ENCODE data around the gene NINJ2.

Gene NINJ2

GRCh38 chr12:556498-556897 is 106.7 kb downstream of the NINJ2 start:
- Histone ChIP-seq H3K36me3 (ENCODE audit: control insufficient read depth, insufficient read depth, low read length) (peaks cover 17% of the 10 kb centered on the region), H3K9me3 (ENCODE audit: control insufficient read depth, low read length) (no peaks in the 10 kb centered on the region), H3K27ac (ENCODE audit: low read depth, low read length, severe bottlenecking) (no peak overlapping the region), H3K4me1 (ENCODE audit: control insufficient read depth, insufficient read depth, low read length, poor library complexity, severe bottlenecking) (no peaks in the 10 kb centered on the region), H3K4me3 (ENCODE audit: extremely low read depth, insufficient read depth, low read length, poor library complexity, severe bottlenecking) (no peak overlapping the region)
- 85 to 95% methylated on average over 17 to 20 of the region's 20 CpGs for WGBS, 2 experiments (ENCODE audit: insufficient coverage in 2 of 2)

DNA sequence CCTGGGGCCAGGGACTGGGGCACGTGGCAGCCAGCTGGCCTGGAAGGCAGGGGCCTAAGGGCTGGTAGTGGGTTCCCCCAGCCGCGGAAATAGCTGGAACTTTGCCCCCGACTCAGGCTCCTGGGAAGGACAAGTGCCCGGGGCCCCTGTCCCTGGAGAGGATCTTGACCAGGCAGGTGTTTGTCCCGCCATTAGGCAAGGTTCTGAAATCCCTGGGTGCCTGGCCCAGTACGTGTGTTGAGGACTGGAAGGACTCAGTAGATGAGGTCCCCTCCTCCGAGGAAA is 109.3 kb downstream of the NINJ2 start:
- no peak overlapping the region for H3K4me3 ChIP-seq (ENCODE audit: extremely low read depth, insufficient read depth, low read length, poor library complexity, severe bottlenecking)
- WGBS, 2 experiments (ENCODE audit: insufficient coverage in 2 of 2), result 89 to 94% methylated on average over 7 of the region's 8 CpGs
- peaks cover 30% of the 10 kb centered on the region for H3K36me3 ChIP-seq (ENCODE audit: control insufficient read depth, insufficient read depth, low read length)

DNA sequence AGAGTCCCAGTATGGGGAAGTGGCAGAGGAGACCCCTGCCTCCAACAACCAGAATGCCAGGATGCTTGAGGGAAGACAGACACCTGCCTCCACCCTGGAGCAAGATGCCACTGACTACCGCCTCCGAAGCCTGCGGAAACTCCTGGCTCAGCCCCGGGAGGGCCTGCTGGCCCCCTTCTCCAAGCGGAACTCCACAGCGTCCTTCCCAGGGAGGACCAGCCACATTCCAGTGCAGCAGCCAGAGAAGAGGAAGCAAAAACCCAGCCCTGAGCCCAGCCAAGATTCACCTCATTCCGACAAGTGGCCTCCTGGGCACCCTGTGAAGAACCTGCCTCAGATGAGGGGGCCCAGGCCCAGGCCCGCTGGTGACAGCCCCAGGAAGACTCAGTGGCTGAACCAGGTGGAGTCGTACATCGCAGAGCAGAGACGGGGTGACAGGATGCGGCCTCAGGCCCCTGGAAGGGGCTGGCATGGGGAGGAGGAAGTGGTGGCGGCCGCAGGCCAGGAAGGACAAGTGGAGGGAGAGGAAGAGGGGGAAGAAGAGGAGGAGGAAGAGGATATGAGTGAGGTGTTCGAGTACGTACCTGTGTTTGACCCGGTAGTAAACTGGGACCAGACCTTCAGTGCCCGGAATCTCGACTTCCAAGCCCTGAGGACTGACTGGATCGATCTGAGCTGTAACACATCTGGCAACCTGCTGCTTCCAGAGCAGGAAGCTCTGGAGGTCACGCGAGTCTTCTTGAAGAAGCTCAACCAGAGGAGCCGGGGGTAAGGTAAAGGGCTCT is 109.8 kb downstream of the NINJ2 start:
- Histone ChIP-seq H3K9me3 (ENCODE audit: control insufficient read depth, low read length) (no peaks in the 10 kb centered on the region), H3K27ac (ENCODE audit: low read depth, low read length, severe bottlenecking) (no peak overlapping the region), H3K4me3 (ENCODE audit: extremely low read depth, insufficient read depth, low read length, poor library complexity, severe bottlenecking) (no peak overlapping the region), H3K36me3 (ENCODE audit: control insufficient read depth, insufficient read depth, low read length) (peaks cover 33% of the 10 kb centered on the region), H3K4me1 (ENCODE audit: control insufficient read depth, insufficient read depth, low read length, poor library complexity, severe bottlenecking) (no peaks in the 10 kb centered on the region)
- WGBS, 2 experiments (ENCODE audit: insufficient coverage in 2 of 2), result 94 to 97% methylated on average over 19 to 23 of the region's 23 CpGs

More for the DNA sequence above, 109.3 kb downstream of the NINJ2 start:
- Histone ChIP-seq H3K9me3 (ENCODE audit: control insufficient read depth, low read length) (no peaks in the 10 kb centered on the region), H3K27ac (ENCODE audit: low read depth, low read length, severe bottlenecking) (no peak overlapping the region), H3K4me1 (ENCODE audit: control insufficient read depth, insufficient read depth, low read length, poor library complexity, severe bottlenecking) (no peaks in the 10 kb centered on the region)

DNA sequence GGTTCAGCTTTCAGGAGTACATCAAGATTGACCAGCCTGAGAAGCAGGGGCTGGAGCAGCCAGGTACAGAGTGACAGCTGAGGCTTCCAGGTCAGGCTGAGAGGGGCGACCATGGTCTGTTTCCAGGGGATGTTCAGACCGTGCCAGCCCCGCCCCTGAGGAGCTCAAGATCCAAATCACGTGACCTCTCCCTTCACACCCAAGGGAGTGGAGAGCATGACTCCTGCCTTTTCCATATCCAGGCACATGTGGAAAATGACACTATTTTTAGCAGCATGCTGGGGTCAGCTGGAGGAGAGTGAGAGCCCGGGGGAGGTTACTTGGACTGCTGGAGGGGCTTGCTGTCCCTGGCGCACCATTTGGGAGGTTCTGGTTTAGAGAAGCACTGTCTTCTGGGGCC is 110.8 kb downstream of the NINJ2 start:
- H3K36me3 ChIP-seq (ENCODE audit: control insufficient read depth, insufficient read depth, low read length), result peaks cover 36% of the 10 kb centered on the region
- WGBS, 2 experiments (ENCODE audit: insufficient coverage in 2 of 2), result 71 to 86% methylated on average over 3 to 5 of the region's 6 CpGs
- no peak overlapping the region for H3K4me3 ChIP-seq (ENCODE audit: extremely low read depth, insufficient read depth, low read length, poor library complexity, severe bottlenecking)
- no peaks in the 10 kb centered on the region for H3K4me1 ChIP-seq (ENCODE audit: control insufficient read depth, insufficient read depth, low read length, poor library complexity, severe bottlenecking)
- no peaks in the 10 kb centered on the region for H3K9me3 ChIP-seq (ENCODE audit: control insufficient read depth, low read length)
- H3K27ac ChIP-seq (ENCODE audit: low read depth, low read length, severe bottlenecking), result no peak overlapping the region

DNA sequence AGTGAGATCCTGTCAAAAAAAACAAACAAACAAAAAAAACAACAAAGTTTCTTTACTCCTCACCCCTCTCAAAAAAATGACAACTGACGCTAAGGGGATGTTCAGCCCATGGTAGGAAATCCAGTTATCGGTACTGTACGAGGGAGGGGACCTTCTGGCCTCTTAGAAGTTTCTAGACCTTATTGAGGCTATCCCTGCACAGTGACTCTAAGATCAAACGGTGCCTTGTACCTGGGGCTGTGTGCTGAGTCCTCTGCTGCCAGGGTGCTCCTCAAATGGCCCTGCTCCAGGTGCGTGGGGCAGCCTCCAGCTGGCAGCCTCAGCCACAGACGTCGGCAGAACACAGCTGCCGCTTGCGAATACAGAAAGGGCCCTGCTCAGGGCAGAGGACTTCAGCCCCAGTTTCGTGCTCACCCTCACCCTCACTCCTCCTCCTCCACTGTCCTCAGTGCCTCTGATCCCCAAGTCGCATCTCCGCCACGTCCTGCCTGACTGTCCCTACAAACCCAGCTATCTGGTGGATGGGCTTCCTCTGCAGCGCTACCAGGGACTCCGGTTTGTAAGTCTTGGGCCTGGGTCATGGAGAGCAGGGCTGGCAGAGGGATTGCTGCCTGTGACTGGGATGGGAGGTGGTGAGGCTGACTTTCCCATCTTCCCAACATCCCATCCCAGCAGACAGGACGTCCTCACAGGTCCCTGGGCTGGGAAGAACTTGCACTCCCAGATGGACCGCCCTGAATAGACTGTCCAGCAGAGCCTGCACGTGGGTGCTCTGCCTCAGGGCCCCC is 112.6 kb downstream of the NINJ2 start:
- Histone ChIP-seq H3K4me3 (ENCODE audit: extremely low read depth, insufficient read depth, low read length, poor library complexity, severe bottlenecking) (no peak overlapping the region), H3K27ac (ENCODE audit: low read depth, low read length, severe bottlenecking) (no peak overlapping the region), H3K36me3 (ENCODE audit: control insufficient read depth, insufficient read depth, low read length) (peaks cover 34% of the 10 kb centered on the region), H3K9me3 (ENCODE audit: control insufficient read depth, low read length) (no peaks in the 10 kb centered on the region), H3K4me1 (ENCODE audit: control insufficient read depth, insufficient read depth, low read length, poor library complexity, severe bottlenecking) (no peaks in the 10 kb centered on the region)
- 91 to 94% methylated on average over 13 to 16 of the region's 18 CpGs for WGBS, 2 experiments (ENCODE audit: insufficient coverage in 2 of 2)

DNA sequence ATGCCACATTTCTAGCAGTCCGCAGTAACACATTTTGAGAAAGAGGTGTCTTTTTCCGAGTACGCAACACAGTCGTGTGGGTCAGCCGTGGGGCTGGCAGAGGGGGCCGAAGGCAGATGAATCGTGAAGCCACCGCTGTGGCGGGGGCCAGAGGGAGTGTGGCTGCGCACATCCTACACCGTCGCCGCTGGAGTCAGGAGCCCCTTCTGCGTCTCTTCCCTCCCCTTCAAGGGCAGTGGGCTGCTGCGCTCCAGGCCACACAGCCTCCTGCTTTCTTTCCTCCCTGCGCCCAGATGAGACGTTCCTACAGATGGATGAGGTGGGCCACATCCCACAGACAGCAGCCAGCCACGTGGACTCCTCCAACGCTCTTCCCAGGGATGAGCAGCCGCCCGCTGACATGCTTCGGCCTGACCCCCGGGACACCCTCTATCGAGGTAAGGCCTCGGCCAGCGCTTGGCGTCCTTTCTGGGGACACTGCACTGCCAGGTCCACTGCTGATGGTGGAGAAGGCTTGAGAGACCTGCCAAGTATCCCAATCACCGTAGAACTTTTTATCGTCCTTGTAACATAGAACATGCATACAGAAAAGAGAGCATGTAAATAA is 113.7 kb downstream of the NINJ2 start:
- Histone ChIP-seq H3K4me1 (ENCODE audit: control insufficient read depth, insufficient read depth, low read length, poor library complexity, severe bottlenecking) (no peaks in the 10 kb centered on the region), H3K9me3 (ENCODE audit: control insufficient read depth, low read length) (no peaks in the 10 kb centered on the region), H3K36me3 (ENCODE audit: control insufficient read depth, insufficient read depth, low read length) (peaks cover 29% of the 10 kb centered on the region), H3K27ac (ENCODE audit: low read depth, low read length, severe bottlenecking) (no peak overlapping the region), H3K4me3 (ENCODE audit: extremely low read depth, insufficient read depth, low read length, poor library complexity, severe bottlenecking) (no peak overlapping the region)
- WGBS, 2 experiments (ENCODE audit: insufficient coverage in 2 of 2), result 94 to 95% methylated on average over 24 to 26 of the region's 29 CpGs

- WGBS, 2 experiments (ENCODE audit: insufficient coverage in 2 of 2), result 97 to 98% methylated on average over 6 to 10 of the region's 13 CpGs
- no peaks in the 10 kb centered on the region for H3K9me3 ChIP-seq (ENCODE audit: control insufficient read depth, low read length)
- H3K27ac ChIP-seq (ENCODE audit: low read depth, low read length, severe bottlenecking), result no peak overlapping the region
- H3K4me1 ChIP-seq (ENCODE audit: control insufficient read depth, insufficient read depth, low read length, poor library complexity, severe bottlenecking), result no peaks in the 10 kb centered on the region
- H3K36me3 ChIP-seq (ENCODE audit: control insufficient read depth, insufficient read depth, low read length), result peaks cover 26% of the 10 kb centered on the region
- no peak overlapping the region for H3K4me3 ChIP-seq (ENCODE audit: extremely low read depth, insufficient read depth, low read length, poor library complexity, severe bottlenecking)
Measured at GRCh38 chr12:547883-548470, 115.3 kb downstream of the NINJ2 start.

- peaks cover 23% of the 10 kb centered on the region for H3K36me3 ChIP-seq (ENCODE audit: control insufficient read depth, insufficient read depth, low read length)
- WGBS, 2 experiments (ENCODE audit: insufficient coverage in 2 of 2), result 40 to 74% methylated on average over 16 to 36 of the region's 44 CpGs
- H3K4me3 ChIP-seq (ENCODE audit: extremely low read depth, insufficient read depth, low read length, poor library complexity, severe bottlenecking), result no peak overlapping the region
- no peaks in the 10 kb centered on the region for H3K9me3 ChIP-seq (ENCODE audit: control insufficient read depth, low read length)
- H3K27ac ChIP-seq (ENCODE audit: low read depth, low read length, severe bottlenecking), result no peak overlapping the region
- peaks cover 7% of the 10 kb centered on the region for H3K4me1 ChIP-seq (ENCODE audit: control insufficient read depth, insufficient read depth, low read length, poor library complexity, severe bottlenecking)
Measured at GRCh38 chr12:546920-547845, 116.1 kb downstream of the NINJ2 start.

DNA sequence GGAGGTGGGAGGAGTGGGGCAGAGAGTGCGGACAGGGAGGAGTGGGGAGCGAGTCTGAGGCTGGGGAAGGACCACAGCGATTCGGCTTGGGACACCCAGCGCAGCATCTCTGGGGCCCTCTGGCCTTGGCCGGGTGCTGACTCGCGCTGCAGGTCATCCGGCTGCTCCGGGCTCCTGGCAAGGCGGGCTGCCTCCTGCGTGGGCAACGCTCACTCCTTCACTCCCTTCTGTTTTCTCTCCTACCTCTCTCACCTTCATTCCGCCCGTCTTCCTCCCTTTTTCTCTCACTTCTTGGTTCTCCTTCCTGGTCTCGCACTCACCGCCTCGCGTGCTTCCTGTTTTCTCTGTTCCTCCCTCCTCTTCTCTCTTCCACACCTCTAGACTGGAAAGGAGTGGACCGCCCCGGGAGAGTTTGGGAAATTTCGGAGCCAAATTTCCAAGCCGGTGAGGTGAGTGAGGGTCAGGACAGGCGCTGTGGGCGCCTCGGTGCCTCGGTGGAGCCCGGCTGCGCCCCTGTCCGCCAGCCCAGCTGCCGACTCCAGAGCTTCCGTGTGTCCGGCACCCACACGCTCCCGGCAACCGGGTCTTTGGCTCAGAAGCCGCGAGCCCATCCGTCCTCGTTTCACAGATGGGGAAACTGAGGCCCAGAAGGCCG is 116.9 kb downstream of the NINJ2 start:
- Histone ChIP-seq H3K27ac (ENCODE audit: low read depth, low read length, severe bottlenecking) (no peak overlapping the region), H3K4me1 (ENCODE audit: control insufficient read depth, insufficient read depth, low read length, poor library complexity, severe bottlenecking) (peaks cover 13% of the 10 kb centered on the region), H3K9me3 (ENCODE audit: control insufficient read depth, low read length) (no peaks in the 10 kb centered on the region), H3K36me3 (ENCODE audit: control insufficient read depth, insufficient read depth, low read length) (peaks cover 23% of the 10 kb centered on the region), H3K4me3 (ENCODE audit: extremely low read depth, insufficient read depth, low read length, poor library complexity, severe bottlenecking) (no peak overlapping the region)
- whole genome bisulfite sequencing, 2 experiments (ENCODE audit: insufficient coverage in 2 of 2), result 71 to 80% methylated on average over 33 to 40 of the region's 41 CpGs
